Measurements from ENCODE around the gene RALA. TPM values are rescaled to one million over a fixed set of nuclear protein-coding genes. Genes with fewer than 3 reads are reported as not detected.

RALA gene
- total and polyA plus RNA-seq, 2 of the 13 experiments (the other 11 are each of a cell fraction or from before 2014, with no cell fraction given) = 11.8 to 19.5 TPM

GRCh38 chr7:39623047-39623731 is at the start of gene RALA (continued):
- TF ChIP-seq E2F2 (CRISPR knock-in tag; IDR thresholded peaks at IDR 0.05; ENCODE audit: borderline replicate concordance) (no peak), IRX3 (CRISPR knock-in tag; IDR thresholded peaks at IDR 0.05; ENCODE audit: borderline replicate concordance, low read depth) (0 out of 2 replicates have a peak, but pooled peaks have one; percentile 44), NR3C1 (CRISPR knock-in tag; IDR thresholded peaks at IDR 0.05) (no peak), BHLHE40 (IDR thresholded peaks at IDR 0.05; ENCODE audit: low read length) (no peak; the same call in 1 of the 2 replicates), KAT7 (CRISPR knock-in tag; IDR thresholded peaks at IDR 0.05; ENCODE audit: borderline replicate concordance) (no peak), GLMP (CRISPR knock-in tag; IDR thresholded peaks at IDR 0.05; ENCODE audit: borderline replicate concordance) (no peak), HOXA9 (CRISPR knock-in tag; IDR thresholded peaks at IDR 0.05; ENCODE audit: borderline replicate concordance) (0 out of 2 replicates have a peak, but pooled peaks have one; percentile 34), MTERF4 (CRISPR knock-in tag; IDR thresholded peaks at IDR 0.05) (no peak), PAWR (CRISPR knock-in tag; IDR thresholded peaks at IDR 0.05; ENCODE audit: borderline replicate concordance) (no peak), ZUFSP (CRISPR knock-in tag; IDR thresholded peaks at IDR 0.05; ENCODE audit: borderline replicate concordance) (no peak), ZNF691 (CRISPR knock-in tag; IDR thresholded peaks at IDR 0.05; ENCODE audit: borderline replicate concordance, low read depth) (no peak), TBP (CRISPR knock-in tag; IDR thresholded peaks at IDR 0.05) (no peak), NAIF1 (CRISPR knock-in tag; IDR thresholded peaks at IDR 0.05; ENCODE audit: borderline replicate concordance) (no peak), RFX3 (CRISPR knock-in tag; IDR thresholded peaks at IDR 0.05) (no peak), TP53 (CRISPR knock-in tag; conservative IDR thresholded peaks at IDR 0.05) (no peak), SSRP1 (CRISPR knock-in tag; IDR thresholded peaks at IDR 0.05) (no peak), AHDC1 (CRISPR knock-in tag; IDR thresholded peaks at IDR 0.05; ENCODE audit: borderline replicate concordance) (no peak)
